ENCODE results near the gene USPL1. TPM values are rescaled to one million over a fixed set of nuclear protein-coding genes. Genes with fewer than 3 reads are reported as not detected.

Gene USPL1
- total RNA-seq, 2 experiments from 2014 or later = 19.7 to 21.8 TPM

- peaks cover 8% of the 10 kb centered on the region for H3K27me3 Mint-ChIP-seq
- H3K36me3 Mint-ChIP-seq (ENCODE audit: low read depth) = no peaks in the 10 kb centered on the region
- H3K4me1 Mint-ChIP-seq = peaks cover 11% of the 10 kb centered on the region
- no peak overlapping the region for H3K4me3 Mint-ChIP-seq
- DNase-seq = no peak
- no peak overlapping the region for H3K27ac Mint-ChIP-seq
- ChIA-PET POLR2A (no interaction called here), CTCF (no interaction called here)
- H3K9me3 Mint-ChIP-seq = no peaks in the 10 kb centered on the region
Observed at GRCh38 chr13:30667014-30667413, 49.3 kb downstream of the USPL1 start.

- Mint-ChIP-seq H3K4me1 (peaks cover 8% of the 10 kb centered on the region), H3K36me3 (ENCODE audit: low read depth) (no peaks in the 10 kb centered on the region), H3K4me3 (no peak overlapping the region), H3K27me3 (peaks cover 8% of the 10 kb centered on the region), H3K27ac (no peak overlapping the region), H3K9me3 (no peaks in the 10 kb centered on the region)
- CTCF ChIA-PET = no interaction called here
- POLR2A ChIA-PET = interaction anchor here (0.7 kb wide), 1 partner anchor 188 kb away, joined by 3 read pairs; no protein-coding TSS in a partner anchor
- DNase-seq = no peak
Observed at GRCh38 chr13:30668312-30668711, 50.6 kb downstream of the USPL1 start.

GRCh38 chr13:30671271-30671815 is 53.6 kb downstream of the USPL1 start:
- no peaks in the 10 kb centered on the region for H3K9me3 Mint-ChIP-seq
- H3K27ac Mint-ChIP-seq = no peak overlapping the region
- peaks cover 22% of the 10 kb centered on the region for H3K4me1 Mint-ChIP-seq
- H3K36me3 Mint-ChIP-seq (ENCODE audit: low read depth) = peaks cover 5% of the 10 kb centered on the region
- no peak for DNase-seq
- H3K4me3 Mint-ChIP-seq = peak overlapping the region; percentile 7
- POLR2A ChIA-PET = interaction anchor here (0.9 kb wide), 1 partner anchor 8 kb away, joined by 3 read pairs; no protein-coding TSS in a partner anchor
- CTCF ChIA-PET = no interaction called here
- peaks cover 18% of the 10 kb centered on the region for H3K27me3 Mint-ChIP-seq

GRCh38 chr13:30673669-30674521 is 56.2 kb downstream of the USPL1 start:
- peaks cover 5% of the 10 kb centered on the region for H3K36me3 Mint-ChIP-seq (ENCODE audit: low read depth)
- peaks cover 32% of the 10 kb centered on the region for H3K27me3 Mint-ChIP-seq
- ChIA-PET CTCF (no interaction called here), POLR2A (interaction anchor here (0.9 kb wide), 1 partner anchor 58 kb away, joined by 3 read pairs; no protein-coding TSS in a partner anchor)
- H3K4me3 Mint-ChIP-seq = peak overlapping the region; percentile 79
- peak overlapping the region; percentile 73 for H3K27ac Mint-ChIP-seq
- H3K4me1 Mint-ChIP-seq = peaks cover 22% of the 10 kb centered on the region
- peak; percentile 92 for DNase-seq
- H3K9me3 Mint-ChIP-seq = no peaks in the 10 kb centered on the region

- no peaks in the 10 kb centered on the region for H3K9me3 Mint-ChIP-seq
- ChIA-PET CTCF (interaction anchor here (1.6 to 2.0 kb wide), 2 partner anchors 57 to 127 kb away, joined by 5 to 6 read pairs; no protein-coding TSS in a partner anchor), POLR2A (interaction anchor here (0.8 to 1.6 kb wide), 3 partner anchors 59 to 1912 kb away, joined by 3 to 4 read pairs (median 4); no protein-coding TSS in a partner anchor)
- peaks cover 32% of the 10 kb centered on the region for H3K27me3 Mint-ChIP-seq
- no peak for DNase-seq
- H3K4me3 Mint-ChIP-seq = no peak overlapping the region
- no peak overlapping the region for H3K27ac Mint-ChIP-seq
- H3K36me3 Mint-ChIP-seq (ENCODE audit: low read depth) = peaks cover 5% of the 10 kb centered on the region
- peaks cover 28% of the 10 kb centered on the region for H3K4me1 Mint-ChIP-seq
Observed at GRCh38 chr13:30675717-30676116, 58.0 kb downstream of the USPL1 start.

GRCh38 chr13:30676672-30677071 is 59.0 kb downstream of the USPL1 start:
- POLR2A ChIA-PET = no interaction called here
- Mint-ChIP-seq H3K27me3 (peaks cover 24% of the 10 kb centered on the region), H3K4me3 (no peak overlapping the region), H3K27ac (no peak overlapping the region), H3K36me3 (ENCODE audit: low read depth) (peaks cover 5% of the 10 kb centered on the region), H3K4me1 (peaks cover 30% of the 10 kb centered on the region), H3K9me3 (no peaks in the 10 kb centered on the region)
- CTCF ChIA-PET = interaction anchor here (1.6 to 2.0 kb wide), 2 partner anchors 56 to 126 kb away, joined by 5 to 6 read pairs; no protein-coding TSS in a partner anchor
- DNase-seq = no peak

- Mint-ChIP-seq H3K27me3 (peaks cover 22% of the 10 kb centered on the region), H3K4me1 (peaks cover 17% of the 10 kb centered on the region), H3K9me3 (no peaks in the 10 kb centered on the region), H3K4me3 (no peak overlapping the region), H3K27ac (no peak overlapping the region), H3K36me3 (ENCODE audit: low read depth) (no peaks in the 10 kb centered on the region)
- DNase-seq = peak; percentile 43
- POLR2A ChIA-PET = no interaction called here
- CTCF ChIA-PET = no interaction called here
Observed at GRCh38 chr13:30679483-30680330, 62.0 kb downstream of the USPL1 start.

GRCh38 chr13:30681843-30682242 is 64.1 kb downstream of the USPL1 start:
- Mint-ChIP-seq H3K36me3 (ENCODE audit: low read depth) (no peaks in the 10 kb centered on the region), H3K27ac (no peak overlapping the region), H3K4me1 (peaks cover 14% of the 10 kb centered on the region), H3K4me3 (no peak overlapping the region), H3K9me3 (no peaks in the 10 kb centered on the region), H3K27me3 (peaks cover 15% of the 10 kb centered on the region)
- POLR2A ChIA-PET = interaction anchor here (1.0 to 1.4 kb wide), 2 partner anchors 34 to 62 kb away, joined by 3 read pairs; no protein-coding TSS in a partner anchor
- CTCF ChIA-PET = interaction anchor here (0.8 to 1.5 kb wide), 5 partner anchors 19 to 90 kb away, joined by 3 to 4 read pairs (median 3); no protein-coding TSS in a partner anchor
- DNase-seq = no peak

- ChIA-PET POLR2A (no interaction called here), CTCF (no interaction called here)
- Mint-ChIP-seq H3K27me3 (peaks cover 12% of the 10 kb centered on the region), H3K4me1 (peaks cover 15% of the 10 kb centered on the region), H3K36me3 (ENCODE audit: low read depth) (peaks cover 3% of the 10 kb centered on the region), H3K9me3 (peaks cover 3% of the 10 kb centered on the region), H3K27ac (no peak overlapping the region), H3K4me3 (no peak overlapping the region)
- no peak for DNase-seq
Observed at GRCh38 chr13:30685320-30685859, 67.7 kb downstream of the USPL1 start.

GRCh38 chr13:30685987-30686386 is 68.3 kb downstream of the USPL1 start:
- H3K36me3 Mint-ChIP-seq (ENCODE audit: low read depth) = peaks cover 3% of the 10 kb centered on the region
- peaks cover 12% of the 10 kb centered on the region for H3K27me3 Mint-ChIP-seq
- no peak overlapping the region for H3K27ac Mint-ChIP-seq
- H3K4me1 Mint-ChIP-seq = peaks cover 20% of the 10 kb centered on the region
- no peak for DNase-seq
- H3K4me3 Mint-ChIP-seq = no peak overlapping the region
- POLR2A ChIA-PET = no interaction called here
- CTCF ChIA-PET = no interaction called here
- peaks cover 3% of the 10 kb centered on the region for H3K9me3 Mint-ChIP-seq

GRCh38 chr13:30687601-30688000 is 69.9 kb downstream of the USPL1 start:
- no peak overlapping the region for H3K4me3 Mint-ChIP-seq
- H3K36me3 Mint-ChIP-seq (ENCODE audit: low read depth) = peaks cover 3% of the 10 kb centered on the region
- peaks cover 3% of the 10 kb centered on the region for H3K9me3 Mint-ChIP-seq
- H3K27ac Mint-ChIP-seq = no peak overlapping the region
- POLR2A ChIA-PET = no interaction called here
- H3K27me3 Mint-ChIP-seq = peaks cover 12% of the 10 kb centered on the region
- DNase-seq = no peak
- CTCF ChIA-PET = interaction anchor here (1.3 kb wide), 1 partner anchor 61 kb away, joined by 3 read pairs; no protein-coding TSS in a partner anchor
- peaks cover 14% of the 10 kb centered on the region for H3K4me1 Mint-ChIP-seq

GRCh38 chr13:30689752-30690151 is 72.0 kb downstream of the USPL1 start:
- peaks cover 16% of the 10 kb centered on the region for H3K4me1 Mint-ChIP-seq
- peak overlapping the region; percentile 61 for H3K27ac Mint-ChIP-seq
- no peak overlapping the region for H3K4me3 Mint-ChIP-seq
- CTCF ChIA-PET = no interaction called here
- DNase-seq = no peak
- POLR2A ChIA-PET = interaction anchor here (1.3 to 1.4 kb wide), 2 partner anchors 50 to 73 kb away, joined by 5 to 7 read pairs; no protein-coding TSS in a partner anchor
- H3K36me3 Mint-ChIP-seq (ENCODE audit: low read depth) = peaks cover 3% of the 10 kb centered on the region
- peaks cover 24% of the 10 kb centered on the region for H3K27me3 Mint-ChIP-seq
- H3K9me3 Mint-ChIP-seq = peaks cover 3% of the 10 kb centered on the region
